SK-N-SH (cell line): ENCODE data around the gene MAST4. TPM values are rescaled to one million over a fixed set of nuclear protein-coding genes. Genes with fewer than 3 reads are reported as not detected.

ENCODE experiments used
- CTCF ChIA-PET: fragments of 300-600, 350-600 bp; formaldehyde crosslinking; extraction: SDS; loops from one replicate; lab custom pipeline; 2021; lab: Yijun Ruan, JAX
- POLR2A ChIA-PET: fragments of 350-600 bp; sonication (Branson Sonifier 250); formaldehyde crosslinking; extraction: SDS; loops from one replicate; lab custom pipeline; 2020; ENCODE audit warnings: antibody characterized with exemption, inconsistent platforms; lab: Yijun Ruan, JAX
- DNase-seq: peaks from one replicate; pipeline ENCODE4 v3.0.0; 2012
- H2AFZ ChIP-seq: fragments of 200-600 bp; sonication (generic); 2 replicates; pipeline ENCODE4 v1.8.1; 2016; ENCODE audit warnings: antibody characterized with exemption, mild to moderate bottlenecking, low read depth
- H3F3A ChIP-seq: fragments of 200-600 bp; sonication (generic); replicated peaks from 2 replicates; pipeline ENCODE3; 2016; ENCODE audit warnings: antibody characterized with exemption, mild to moderate bottlenecking; ENCODE audit not compliant: insufficient read depth
- H3K27ac ChIP-seq, 2 experiments: fragments of 200-500 bp in 1 of 2; fragments of 200-600 bp in 1 of 2; sonication (Bioruptor generic) in 1 of 2; sonication (generic), shearing (Covaris generic) in 1 of 2; 2 replicates each; pipeline versions ENCODE4 v1.5.1 to v1.6.1; 2014 to 2016; ENCODE audit warnings: low read depth in 2 of 2, inconsistent platforms in 1 of 2, low read length in 1 of 2, mild to moderate bottlenecking in 1 of 2, mixed read lengths in 1 of 2
- H3K27me3 ChIP-seq: fragments of 200-600 bp; sonication (generic), shearing (Covaris generic); 2 replicates; pipeline ENCODE4 v1.6.1; 2016; ENCODE audit warnings: mixed run types; ENCODE audit not compliant: insufficient read depth
- H3K36me3 ChIP-seq, 2 experiments: fragments of 200-500 bp in 1 of 2; fragments of 200-600 bp in 1 of 2; sonication (Bioruptor generic) in 1 of 2; sonication (generic) in 1 of 2; replicated peaks in 1 of 2; 2 replicates each; pipeline versions ENCODE3 to v1.5.1; 2014 to 2016; ENCODE audit warnings: low read length in 1 of 2, mild to moderate bottlenecking in 1 of 2; ENCODE audit not compliant: insufficient read depth in 2 of 2, control insufficient read depth in 1 of 2
- H3K4me1 ChIP-seq, 2 experiments: fragments of 200-500 bp in 1 of 2; fragments of 200-600 bp in 1 of 2; sonication (Bioruptor generic) in 1 of 2; sonication (generic), shearing (Covaris generic) in 1 of 2; 2 replicates each; pipeline versions ENCODE4 v1.5.1 to v1.6.1; 2014 to 2016; ENCODE audit warnings: low read depth in 1 of 2, low read length in 1 of 2, mixed run types in 1 of 2; ENCODE audit not compliant: insufficient read depth in 2 of 2, control insufficient read depth in 1 of 2
- H3K4me2 ChIP-seq: fragments of 200-600 bp; sonication (generic), shearing (Covaris generic); 2 replicates; pipeline ENCODE4 v1.6.1; 2017; ENCODE audit warnings: mixed run types
- H3K4me3 ChIP-seq, 2 experiments: fragments of 200-500 bp in 1 of 2; fragments of 200-600 bp in 1 of 2; sonication (Bioruptor generic) in 1 of 2; sonication (generic), shearing (Covaris generic) in 1 of 2; 2 replicates each; pipeline versions ENCODE4 v1.5.1 to v1.8.1; 2014 to 2016; ENCODE audit warnings: low read depth in 2 of 2, inconsistent platforms in 1 of 2, low read length in 1 of 2, mild to moderate bottlenecking in 1 of 2, mixed read lengths in 1 of 2, moderate library complexity in 1 of 2
- H3K79me2 ChIP-seq: fragments of 200-600 bp; sonication (generic); 2 replicates; pipeline ENCODE4 v1.8.1; 2017; ENCODE audit warnings: mild to moderate bottlenecking; ENCODE audit not compliant: insufficient read depth
- H3K9ac ChIP-seq: fragments of 200-600 bp; sonication (generic); 2 replicates; pipeline ENCODE4 v1.6.1; 2017; ENCODE audit warnings: mixed run types
- H3K9me2 ChIP-seq: fragments of 200-600 bp; sonication (generic); 2 replicates; pipeline ENCODE4 v1.6.1; 2017; ENCODE audit warnings: mixed run types
- H3K9me3 ChIP-seq: fragments of 200-600 bp; sonication (generic); 2 replicates; pipeline ENCODE4 v1.6.1; 2017; ENCODE audit warnings: mixed run types, mild to moderate bottlenecking, moderate library complexity
- H4K20me1 ChIP-seq: fragments of 200-600 bp; sonication (generic); 2 replicates; pipeline ENCODE4 v1.6.1; 2017; ENCODE audit warnings: mild to moderate bottlenecking, mixed run types; ENCODE audit not compliant: insufficient read depth
- EZH2phosphoT487 ChIP-seq: fragments of 200-600 bp; sonication (generic); IDR thresholded peaks from 2 replicates; pipeline ENCODE4 v1.6.1; 2017; ENCODE audit warnings: low read depth, mixed run types, mild to moderate bottlenecking, antibody characterized with exemption, moderate library complexity, borderline replicate concordance
- FOSL2 ChIP-seq: IDR thresholded peaks from 2 replicates; pipeline ENCODE4 v1.4.0; 2012; ENCODE audit warnings: low read depth, mild to moderate bottlenecking, moderate library complexity, borderline replicate concordance
- FOXJ3 ChIP-seq: sonication (generic); formaldehyde crosslinking; IDR thresholded peaks from 2 replicates; pipeline ENCODE4 v1.5.1; 2020; ENCODE audit warnings: mild to moderate bottlenecking, missing genetic modification reagents
- GABPA ChIP-seq: IDR thresholded peaks from 2 replicates; pipeline ENCODE4 v1.4.0; 2012; ENCODE audit warnings: low read depth, mild to moderate bottlenecking
- GATA2 ChIP-seq: sonication (generic); formaldehyde crosslinking; IDR thresholded peaks from 2 replicates; pipeline ENCODE4 v1.5.0; 2020; ENCODE audit warnings: mild to moderate bottlenecking, missing genetic modification reagents
- SIN3A ChIP-seq: IDR thresholded peaks from 2 replicates; pipeline ENCODE4 v1.6.1; 2012; ENCODE audit warnings: low read depth, mild to moderate bottlenecking, low read length, moderate library complexity, borderline replicate concordance
- TAF1 ChIP-seq: IDR thresholded peaks from 2 replicates; pipeline ENCODE4 v1.6.1; 2012; ENCODE audit warnings: low read depth, mild to moderate bottlenecking, low read length, moderate library complexity, borderline replicate concordance
- TCF12 ChIP-seq: IDR thresholded peaks from 2 replicates; pipeline ENCODE4 v1.4.0; 2012
- YY1 ChIP-seq: IDR thresholded peaks from 2 replicates; pipeline ENCODE4 v1.4.0; 2012; ENCODE audit warnings: low read depth, mild to moderate bottlenecking
- WGBS: methylation state at CpG from one replicate; pipeline ENCODE4 v1.1.6; 2017; ENCODE audit warnings: low lambda C conversion rate; 5-methylcytosine and 5-hydroxymethylcytosine counted together
- polyA plus RNA-seq, 3 experiments: library from polyadenylated mRNA; depleted of rRNA; stranded (reverse); fragments of >200 nt; gene quantifications; 2 replicates each; pipeline ENCODE4 v1.2.3, GENCODE V29; 2012
- TF ChIP-seq, protein P1 (sequence below): IDR thresholded peaks from 2 replicates; pipeline ENCODE4 v1.4.0; 2012; ENCODE audit warnings: low read depth, borderline replicate concordance
- TF ChIP-seq, protein P2 (sequence below): fragments of 200-600 bp; sonication (generic); IDR thresholded peaks from 2 replicates; pipeline ENCODE4 v1.6.1; 2017; ENCODE audit warnings: antibody characterized with exemption, mild to moderate bottlenecking, moderate library complexity
- TF ChIP-seq, protein P3 (sequence below): IDR thresholded peaks from 2 replicates; pipeline ENCODE4; 2012

Gene MAST4
- polyA plus RNA-seq, 1 of the 3 experiments (the other 2 are of a cell fraction): 2.2 TPM

DNA sequence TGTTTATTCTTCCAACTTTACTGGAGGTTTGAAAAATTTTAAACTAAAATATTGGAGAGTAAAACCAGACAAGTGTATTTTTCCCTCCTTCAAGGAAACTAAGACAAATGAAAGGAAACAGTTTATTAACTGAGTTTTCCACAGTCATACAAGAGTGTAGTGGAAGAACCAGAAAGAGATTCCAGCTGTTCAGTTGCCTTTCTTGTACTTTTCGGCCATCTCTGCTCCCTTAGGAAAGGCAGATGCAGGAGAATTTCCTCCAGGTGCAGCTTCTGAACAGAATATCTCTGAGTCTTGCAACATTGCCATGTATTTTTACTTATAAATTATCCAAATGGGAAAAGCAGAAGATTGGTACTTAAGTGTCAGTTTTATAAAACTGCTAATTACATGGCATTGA lies 217.1 kb downstream of the MAST4 start:
- DNase-seq: no peak
- POLR2A ChIA-PET: no interaction called here
- H3K4me1 ChIP-seq: no peaks in the 10 kb centered on the region; a peak in 1 of 4 replicates
- no peaks in the 10 kb centered on the region for H3F3A ChIP-seq
- no peak overlapping the region for H3K9ac ChIP-seq
- H3K27me3 ChIP-seq: peaks cover 11% of the 10 kb centered on the region; the same call in 1 of the 2 replicates
- TF ChIP-seq, protein P1, sequence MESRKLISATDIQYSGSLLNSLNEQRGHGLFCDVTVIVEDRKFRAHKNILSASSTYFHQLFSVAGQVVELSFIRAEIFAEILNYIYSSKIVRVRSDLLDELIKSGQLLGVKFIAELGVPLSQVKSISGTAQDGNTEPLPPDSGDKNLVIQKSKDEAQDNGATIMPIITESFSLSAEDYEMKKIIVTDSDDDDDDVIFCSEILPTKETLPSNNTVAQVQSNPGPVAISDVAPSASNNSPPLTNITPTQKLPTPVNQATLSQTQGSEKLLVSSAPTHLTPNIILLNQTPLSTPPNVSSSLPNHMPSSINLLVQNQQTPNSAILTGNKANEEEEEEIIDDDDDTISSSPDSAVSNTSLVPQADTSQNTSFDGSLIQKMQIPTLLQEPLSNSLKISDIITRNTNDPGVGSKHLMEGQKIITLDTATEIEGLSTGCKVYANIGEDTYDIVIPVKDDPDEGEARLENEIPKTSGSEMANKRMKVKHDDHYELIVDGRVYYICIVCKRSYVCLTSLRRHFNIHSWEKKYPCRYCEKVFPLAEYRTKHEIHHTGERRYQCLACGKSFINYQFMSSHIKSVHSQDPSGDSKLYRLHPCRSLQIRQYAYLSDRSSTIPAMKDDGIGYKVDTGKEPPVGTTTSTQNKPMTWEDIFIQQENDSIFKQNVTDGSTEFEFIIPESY: no peak
- TF ChIP-seq GABPA: no peak
- no peak for TF ChIP-seq TAF1
- TF ChIP-seq FOXJ3 (CRISPR knock-in tag): no peak
- no peak for TF ChIP-seq SIN3A
- no peak for TF ChIP-seq TCF12
- TF ChIP-seq EZH2phosphoT487: no peak
- TF ChIP-seq, protein P2, sequence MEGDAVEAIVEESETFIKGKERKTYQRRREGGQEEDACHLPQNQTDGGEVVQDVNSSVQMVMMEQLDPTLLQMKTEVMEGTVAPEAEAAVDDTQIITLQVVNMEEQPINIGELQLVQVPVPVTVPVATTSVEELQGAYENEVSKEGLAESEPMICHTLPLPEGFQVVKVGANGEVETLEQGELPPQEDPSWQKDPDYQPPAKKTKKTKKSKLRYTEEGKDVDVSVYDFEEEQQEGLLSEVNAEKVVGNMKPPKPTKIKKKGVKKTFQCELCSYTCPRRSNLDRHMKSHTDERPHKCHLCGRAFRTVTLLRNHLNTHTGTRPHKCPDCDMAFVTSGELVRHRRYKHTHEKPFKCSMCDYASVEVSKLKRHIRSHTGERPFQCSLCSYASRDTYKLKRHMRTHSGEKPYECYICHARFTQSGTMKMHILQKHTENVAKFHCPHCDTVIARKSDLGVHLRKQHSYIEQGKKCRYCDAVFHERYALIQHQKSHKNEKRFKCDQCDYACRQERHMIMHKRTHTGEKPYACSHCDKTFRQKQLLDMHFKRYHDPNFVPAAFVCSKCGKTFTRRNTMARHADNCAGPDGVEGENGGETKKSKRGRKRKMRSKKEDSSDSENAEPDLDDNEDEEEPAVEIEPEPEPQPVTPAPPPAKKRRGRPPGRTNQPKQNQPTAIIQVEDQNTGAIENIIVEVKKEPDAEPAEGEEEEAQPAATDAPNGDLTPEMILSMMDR: no peak
- TF ChIP-seq YY1: no peak
- TF ChIP-seq, protein P3, sequence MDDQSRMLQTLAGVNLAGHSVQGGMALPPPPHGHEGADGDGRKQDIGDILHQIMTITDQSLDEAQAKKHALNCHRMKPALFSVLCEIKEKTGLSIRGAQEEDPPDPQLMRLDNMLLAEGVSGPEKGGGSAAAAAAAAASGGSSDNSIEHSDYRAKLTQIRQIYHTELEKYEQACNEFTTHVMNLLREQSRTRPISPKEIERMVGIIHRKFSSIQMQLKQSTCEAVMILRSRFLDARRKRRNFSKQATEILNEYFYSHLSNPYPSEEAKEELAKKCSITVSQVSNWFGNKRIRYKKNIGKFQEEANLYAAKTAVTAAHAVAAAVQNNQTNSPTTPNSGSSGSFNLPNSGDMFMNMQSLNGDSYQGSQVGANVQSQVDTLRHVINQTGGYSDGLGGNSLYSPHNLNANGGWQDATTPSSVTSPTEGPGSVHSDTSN: no peak
- TF ChIP-seq FOSL2: no peak
- no peak for TF ChIP-seq GATA2 (CRISPR knock-in tag)
- WGBS: 24% methylated on average over 1 of the region's 1 CpG
- CTCF ChIA-PET: interaction anchor here (1.1 to 9.2 kb wide), 12 partner anchors 16 to 507 kb away, joined by 3 to 76 read pairs (median 4); no protein-coding TSS in a partner anchor
- no peaks in the 10 kb centered on the region for H3K9me3 ChIP-seq
- no peak overlapping the region for H2AFZ ChIP-seq
- no peak overlapping the region for H3K4me2 ChIP-seq
- no peak overlapping the region for H3K27ac ChIP-seq
- H4K20me1 ChIP-seq: no peaks in the 10 kb centered on the region
- no peak overlapping the region for H3K4me3 ChIP-seq
- no peaks in the 10 kb centered on the region for H3K79me2 ChIP-seq
- H3K36me3 ChIP-seq: no peaks in the 10 kb centered on the region
- no peaks in the 10 kb centered on the region for H3K9me2 ChIP-seq
